Vagina (tissue), 2 donors: ENCODE results near the gene USP10.

Experiments used
- POLR2A ChIP-seq, 2 donors: fragments of 450-650 bp; IDR thresholded peaks; one replicate each; pipeline ENCODE4 v1.6.1; 2017; ENCODE audit warnings: antibody characterized with exemption in 2 of 2, mild to moderate bottlenecking in 2 of 2, moderate library complexity in 2 of 2
- POLR2AphosphoS5 ChIP-seq, 2 donors: sonication (generic); formaldehyde crosslinking; IDR thresholded peaks; one replicate each; pipeline ENCODE4 v1.9.0; 2017; ENCODE audit warnings: antibody characterized with exemption in 2 of 2, mild to moderate bottlenecking in 2 of 2, low read depth in 1 of 2; ENCODE audit not compliant: insufficient read depth in 1 of 2
- TF ChIP-seq, protein P1 (sequence below), 3 experiments: fragments of 450-650 bp in 2 of 3; fragments of 200-600 bp in 1 of 3; sonication (generic) in 1 of 3; IDR thresholded peaks; one replicate each; pipeline ENCODE4 v1.5.1; 2017 to 2019; ENCODE audit warnings: antibody characterized with exemption in 3 of 3, mild to moderate bottlenecking in 2 of 3, moderate library complexity in 2 of 3

DNA sequence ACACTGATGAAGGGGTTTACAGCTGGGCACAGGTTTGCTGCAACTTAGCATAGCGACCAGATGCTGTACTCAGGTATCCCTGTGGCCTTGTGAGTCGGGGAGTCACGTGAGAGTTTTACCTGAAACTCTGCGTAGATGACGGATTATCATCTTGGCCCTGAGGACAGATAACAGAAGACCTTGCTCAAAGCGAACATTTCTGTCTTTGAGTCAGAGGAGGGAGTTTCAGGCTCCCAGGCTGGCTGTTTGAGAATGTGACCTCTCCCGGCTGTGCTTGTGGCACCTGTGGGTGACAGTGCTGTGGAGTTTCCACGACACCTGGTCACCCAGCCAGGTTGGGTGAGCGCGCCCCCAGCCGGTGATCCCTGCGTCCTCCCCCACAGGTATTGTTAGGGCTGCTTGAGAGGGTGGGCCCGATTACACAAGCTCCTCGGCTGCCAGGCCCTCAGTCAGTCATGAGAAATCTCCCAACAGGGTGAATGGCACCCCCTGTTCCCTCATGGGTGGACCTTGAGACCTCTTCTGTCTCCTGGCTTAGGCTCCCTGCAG, 75.5 kb downstream of the USP10 start:
- TF ChIP-seq POLR2A (IDR thresholded peaks at IDR 0.05) (no peak), POLR2AphosphoS5 (IDR thresholded peaks at IDR 0.05; ENCODE audit: insufficient read depth in 1 of 2, low read depth in 1 of 2) (no peak)
- TF ChIP-seq, protein P1, sequence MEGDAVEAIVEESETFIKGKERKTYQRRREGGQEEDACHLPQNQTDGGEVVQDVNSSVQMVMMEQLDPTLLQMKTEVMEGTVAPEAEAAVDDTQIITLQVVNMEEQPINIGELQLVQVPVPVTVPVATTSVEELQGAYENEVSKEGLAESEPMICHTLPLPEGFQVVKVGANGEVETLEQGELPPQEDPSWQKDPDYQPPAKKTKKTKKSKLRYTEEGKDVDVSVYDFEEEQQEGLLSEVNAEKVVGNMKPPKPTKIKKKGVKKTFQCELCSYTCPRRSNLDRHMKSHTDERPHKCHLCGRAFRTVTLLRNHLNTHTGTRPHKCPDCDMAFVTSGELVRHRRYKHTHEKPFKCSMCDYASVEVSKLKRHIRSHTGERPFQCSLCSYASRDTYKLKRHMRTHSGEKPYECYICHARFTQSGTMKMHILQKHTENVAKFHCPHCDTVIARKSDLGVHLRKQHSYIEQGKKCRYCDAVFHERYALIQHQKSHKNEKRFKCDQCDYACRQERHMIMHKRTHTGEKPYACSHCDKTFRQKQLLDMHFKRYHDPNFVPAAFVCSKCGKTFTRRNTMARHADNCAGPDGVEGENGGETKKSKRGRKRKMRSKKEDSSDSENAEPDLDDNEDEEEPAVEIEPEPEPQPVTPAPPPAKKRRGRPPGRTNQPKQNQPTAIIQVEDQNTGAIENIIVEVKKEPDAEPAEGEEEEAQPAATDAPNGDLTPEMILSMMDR (IDR thresholded peaks at IDR 0.05): no peak
